Thyroid gland (tissue), 4 donors: Measurements from ENCODE around the gene CITED4. TPM values are rescaled to one million over a fixed set of nuclear protein-coding genes. Genes with fewer than 3 reads are reported as not detected.

Source experiments
- DNase-seq, 2 donors: peaks; one replicate each; pipeline ENCODE4 v3.0.0-alpha.2; 2019
- H3K27ac ChIP-seq, 3 donors: fragments of 200-600 bp; sonication (generic); 1 replicate in 2 of 3; 2 replicates in 1 of 3; pipeline ENCODE4 v1.5.1; 2016 to 2019; ENCODE audit warnings: mild to moderate bottlenecking in 1 of 3, moderate library complexity in 1 of 3
- H3K27me3 ChIP-seq: fragments of 200-600 bp; sonication (generic); one replicate; pipeline ENCODE4 v1.5.1; 2019
- H3K36me3 ChIP-seq, 2 donors: fragments of 200-600 bp; sonication (generic); one replicate each; pipeline ENCODE4 v1.5.1; 2016 to 2019
- H3K4me1 ChIP-seq, 2 donors: fragments of 200-600 bp; sonication (generic); one replicate each; pipeline ENCODE4 v1.5.1; 2017 to 2019
- H3K4me3 ChIP-seq, 3 donors: fragments of 200-600 bp; sonication (generic); replicated peaks in 1 of 3; 1 replicate in 2 of 3; 2 replicates in 1 of 3; pipeline ENCODE4 v1.5.1; 2016; ENCODE audit warnings: mild to moderate bottlenecking in 1 of 3
- H3K9me3 ChIP-seq: fragments of 200-600 bp; sonication (generic); one replicate; pipeline ENCODE4 v1.5.1; 2017
- POLR2A ChIP-seq, 2 donors: fragments of 450-650 bp; IDR thresholded peaks; one replicate each; pipeline ENCODE4 v1.6.1; 2017; ENCODE audit warnings: antibody characterized with exemption in 2 of 2, mild to moderate bottlenecking in 2 of 2, moderate library complexity in 1 of 2
- WGBS, 2 donors: methylation state at CpG; one replicate each; pipeline ENCODE4 v1.1.5; 2017; 5-methylcytosine and 5-hydroxymethylcytosine counted together
- intact Hi-C: fragments of 100-400 bp; cut with DNase I; formaldehyde crosslinking; loops from one replicate; pipeline ENCODE4 v1.15.1; 2023
- total RNA-seq, 4 donors: library from RNA; depleted of rRNA; stranded (reverse); fragments of >200 nt; gene quantifications; one replicate each; pipeline ENCODE4 v1.2.3, GENCODE V29; 2016
- TF ChIP-seq, protein P1 (sequence below), 6 experiments: fragments of 200-600 bp in 3 of 6; fragments of 450-650 bp in 3 of 6; sonication (generic) in 3 of 6; IDR thresholded peaks; one replicate each; pipeline ENCODE4 v1.5.1; 2016 to 2019; ENCODE audit warnings: antibody characterized with exemption in 6 of 6, mild to moderate bottlenecking in 2 of 6, inconsistent platforms in 1 of 6, moderate library complexity in 1 of 6

CITED4 gene
- total RNA-seq, 4 donors from 2014 or later, result 8.8 to 28.1 (median 20.3) TPM

DNA sequence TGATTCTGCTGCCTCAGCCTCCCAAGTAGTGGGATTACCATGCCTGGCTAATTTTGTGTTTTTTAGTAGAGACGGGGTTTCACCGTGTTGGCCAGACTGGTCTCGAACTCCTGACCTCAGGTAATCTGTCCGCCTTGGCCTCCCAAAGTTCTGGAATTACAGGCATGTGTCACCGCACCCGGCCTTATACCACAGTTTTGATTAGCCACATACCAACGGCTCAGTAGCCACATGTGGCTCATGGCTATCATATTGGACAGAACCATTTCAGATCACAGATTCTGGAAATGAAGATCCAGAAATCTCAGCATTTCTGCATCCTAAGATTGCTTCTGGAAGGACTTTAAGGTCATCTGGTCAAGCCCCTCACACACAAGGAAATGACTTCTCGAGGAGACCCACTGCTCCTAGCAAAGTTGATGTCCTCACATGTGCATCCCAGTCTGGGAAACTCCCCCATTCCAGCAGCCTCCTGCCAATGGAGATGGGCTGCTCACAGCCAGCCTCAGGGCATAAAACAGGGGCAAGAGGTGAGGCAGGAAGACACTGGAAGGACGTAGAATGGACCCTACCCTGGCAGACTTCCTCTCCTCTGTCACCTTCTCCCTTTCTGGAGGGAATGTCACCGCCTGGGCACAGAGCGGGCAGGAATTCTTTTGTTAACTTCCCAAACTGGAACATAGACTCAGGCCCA, 17.5 kb upstream of the CITED4 start:
- TF ChIP-seq, protein P1, sequence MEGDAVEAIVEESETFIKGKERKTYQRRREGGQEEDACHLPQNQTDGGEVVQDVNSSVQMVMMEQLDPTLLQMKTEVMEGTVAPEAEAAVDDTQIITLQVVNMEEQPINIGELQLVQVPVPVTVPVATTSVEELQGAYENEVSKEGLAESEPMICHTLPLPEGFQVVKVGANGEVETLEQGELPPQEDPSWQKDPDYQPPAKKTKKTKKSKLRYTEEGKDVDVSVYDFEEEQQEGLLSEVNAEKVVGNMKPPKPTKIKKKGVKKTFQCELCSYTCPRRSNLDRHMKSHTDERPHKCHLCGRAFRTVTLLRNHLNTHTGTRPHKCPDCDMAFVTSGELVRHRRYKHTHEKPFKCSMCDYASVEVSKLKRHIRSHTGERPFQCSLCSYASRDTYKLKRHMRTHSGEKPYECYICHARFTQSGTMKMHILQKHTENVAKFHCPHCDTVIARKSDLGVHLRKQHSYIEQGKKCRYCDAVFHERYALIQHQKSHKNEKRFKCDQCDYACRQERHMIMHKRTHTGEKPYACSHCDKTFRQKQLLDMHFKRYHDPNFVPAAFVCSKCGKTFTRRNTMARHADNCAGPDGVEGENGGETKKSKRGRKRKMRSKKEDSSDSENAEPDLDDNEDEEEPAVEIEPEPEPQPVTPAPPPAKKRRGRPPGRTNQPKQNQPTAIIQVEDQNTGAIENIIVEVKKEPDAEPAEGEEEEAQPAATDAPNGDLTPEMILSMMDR (IDR thresholded peaks at IDR 0.05), result no peak
- no peak for TF ChIP-seq POLR2A (IDR thresholded peaks at IDR 0.05)
- Histone ChIP-seq H3K4me1 (peaks cover 15 to 47% of the 10 kb centered on the region in 2 donors), H3K9me3 (no peaks in the 10 kb centered on the region), H3K27me3 (no peaks in the 10 kb centered on the region), H3K36me3 (no peaks in the 10 kb centered on the region), H3K4me3 (no peak overlapping the region), H3K27ac (no peak overlapping the region)
- WGBS, 2 donors, result 76 to 83% methylated on average over 10 to 11 of the region's 11 CpGs
- no peak for DNase-seq
- intact Hi-C loops, result no loop called here

DNA sequence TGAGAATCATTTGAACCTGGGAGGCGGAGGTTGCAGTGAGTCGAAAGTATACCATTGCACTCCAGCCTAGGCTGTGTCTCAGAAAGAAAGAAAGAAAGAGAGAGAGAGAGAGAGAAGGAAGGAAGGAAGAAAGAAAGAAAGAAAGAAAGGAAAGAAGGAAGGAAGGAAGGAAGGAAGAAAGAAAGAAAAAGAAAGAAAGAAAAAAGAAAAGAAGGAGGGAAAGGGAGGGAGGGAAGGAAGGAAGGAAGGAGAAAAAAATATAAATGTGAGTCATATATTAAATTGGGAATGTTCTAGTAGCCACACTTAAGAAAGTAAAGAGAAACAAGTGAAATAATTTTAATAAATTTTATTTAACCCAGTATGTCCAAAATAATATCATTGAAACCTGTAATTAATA, 16.7 kb upstream of the CITED4 start:
- peaks cover 15 to 41% of the 10 kb centered on the region in 2 donors for H3K4me1 ChIP-seq

DNA sequence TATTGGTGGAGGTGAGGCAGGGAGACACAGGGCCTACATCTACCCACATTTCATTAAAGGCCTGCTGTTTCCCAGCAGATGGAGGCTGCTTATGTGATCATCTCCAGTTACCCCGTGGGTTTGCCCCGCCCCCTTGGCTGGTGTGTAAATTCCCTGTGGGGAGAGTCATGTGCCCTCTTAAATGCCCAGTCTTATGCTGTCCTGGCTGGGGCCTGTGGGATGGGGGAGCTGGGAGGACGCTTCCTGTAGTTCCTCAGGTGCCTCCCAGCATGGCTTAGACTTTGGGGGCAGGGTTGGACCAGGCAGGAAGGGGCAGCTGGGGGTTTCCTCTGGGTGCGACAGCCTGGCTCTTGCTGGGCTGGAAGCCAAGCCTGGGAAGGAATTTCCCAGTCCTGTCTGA, 15.5 kb upstream of the CITED4 start:
- H3K27ac ChIP-seq, result peak overlapping the region; percentile 73 to 94 (median 90)
- TF ChIP-seq, protein P1 (IDR thresholded peaks at IDR 0.05), result peak in 1 of 6 experiments; percentile 16
- TF ChIP-seq POLR2A (IDR thresholded peaks at IDR 0.05), result peak in 1 of 2 donors; percentile 42
- no peaks in the 10 kb centered on the region for H3K9me3 ChIP-seq
- H3K27me3 ChIP-seq, result no peaks in the 10 kb centered on the region
- 7 to 9% methylated on average over 3 to 4 of the region's 4 CpGs for WGBS, 2 donors
- peaks cover 15 to 40% of the 10 kb centered on the region in 2 donors for H3K4me1 ChIP-seq
- H3K36me3 ChIP-seq, result no peaks in the 10 kb centered on the region
- DNase-seq, result peak; percentile 94 to 96
- intact Hi-C loops, result no loop called here
- no peak overlapping the region for H3K4me3 ChIP-seq

More for the DNA sequence above, 16.7 kb upstream of the CITED4 start:
- DNase-seq, result no peak
- intact Hi-C loops, result no loop called here
- Histone ChIP-seq H3K27ac (no peak overlapping the region), H3K27me3 (no peaks in the 10 kb centered on the region), H3K36me3 (no peaks in the 10 kb centered on the region), H3K9me3 (no peaks in the 10 kb centered on the region), H3K4me3 (no peak overlapping the region)
- TF ChIP-seq, protein P1 (IDR thresholded peaks at IDR 0.05), result no peak
- TF ChIP-seq POLR2A (IDR thresholded peaks at IDR 0.05), result no peak
- 96 to 100% methylated on average over 2 of the region's 2 CpGs for WGBS, 2 donors

DNA sequence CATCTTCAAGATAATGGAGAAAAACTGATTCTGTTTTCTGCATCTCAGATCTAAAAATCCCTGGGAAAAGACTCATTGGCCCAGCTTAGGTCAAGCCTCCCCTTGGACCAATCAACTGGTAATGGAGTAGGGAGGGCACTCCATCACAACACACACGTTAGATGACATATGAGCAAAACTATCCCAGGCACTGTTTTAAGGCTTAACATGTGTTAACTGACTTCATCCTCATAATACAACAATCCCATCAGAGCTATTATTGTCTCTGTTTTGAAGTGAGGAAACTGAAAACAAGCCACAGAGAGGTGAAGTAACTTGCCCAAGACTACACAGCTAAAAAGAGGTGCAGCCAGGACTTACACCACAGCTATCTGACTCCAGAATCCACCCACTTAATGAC, 14.7 kb upstream of the CITED4 start:
- no peak for DNase-seq
- no peaks in the 10 kb centered on the region for H3K36me3 ChIP-seq
- H3K27me3 ChIP-seq, result no peaks in the 10 kb centered on the region
- TF ChIP-seq POLR2A (IDR thresholded peaks at IDR 0.05), result no peak
- TF ChIP-seq, protein P1 (IDR thresholded peaks at IDR 0.05), result no peak
- H3K4me3 ChIP-seq, result no peak overlapping the region
- intact Hi-C loops, result no loop called here
- peaks cover 15 to 40% of the 10 kb centered on the region in 2 donors for H3K4me1 ChIP-seq
- WGBS, 2 donors, result 94% methylated on average over 1 of the region's 1 CpG
- no peaks in the 10 kb centered on the region for H3K9me3 ChIP-seq
- peak overlapping the region; percentile 73 to 94 (median 90) for H3K27ac ChIP-seq

DNA sequence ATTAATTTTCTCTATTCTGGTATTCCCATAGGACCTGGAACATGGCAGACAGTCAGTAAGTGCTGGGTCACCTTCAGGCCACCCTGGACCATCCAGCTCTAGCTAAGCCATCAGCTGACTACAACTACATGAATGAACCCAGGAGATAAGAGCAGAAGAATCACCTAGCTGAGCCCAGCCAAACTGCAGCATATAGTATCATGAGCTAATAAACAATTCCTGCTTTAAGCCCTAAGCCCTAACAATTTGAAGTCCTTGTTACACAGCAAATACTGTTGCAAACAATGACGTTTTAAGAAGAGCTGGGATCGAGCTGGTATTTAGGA, 14.2 kb upstream of the CITED4 start:
- Histone ChIP-seq H3K36me3 (no peaks in the 10 kb centered on the region), H3K4me3 (no peak overlapping the region), H3K9me3 (no peaks in the 10 kb centered on the region), H3K4me1 (peaks cover 15 to 38% of the 10 kb centered on the region in 2 donors), H3K27ac (no peak overlapping the region), H3K27me3 (no peaks in the 10 kb centered on the region)
- DNase-seq, result no peak
- 97 to 99% methylated on average over 2 of the region's 2 CpGs for WGBS, 2 donors
- TF ChIP-seq, protein P1 (IDR thresholded peaks at IDR 0.05), result no peak
- no peak for TF ChIP-seq POLR2A (IDR thresholded peaks at IDR 0.05)
- intact Hi-C loops, result no loop called here
